Esophagus squamous epithelium (tissue), 5 donors: ENCODE data around the gene NMNAT2. TPM values are rescaled to one million over a fixed set of nuclear protein-coding genes. Genes with fewer than 3 reads are reported as not detected.
A peak's percentile ranks its signal among the peaks of the same experiment; 100 is the strongest.

ENCODE experiments used
- DNase-seq: peaks from one replicate; lab custom pipeline; 2025; lab: John Stamatoyannopoulos, UW
- H3K27ac ChIP-seq, 4 donors: fragments of 200-600 bp; sonication (generic); one replicate each; pipeline ENCODE4 v1.5.1; 2016 to 2019; ENCODE audit warnings: mild to moderate bottlenecking in 1 of 4
- H3K27me3 ChIP-seq, 4 donors: fragments of 200-600 bp; sonication (generic); 1 replicate in 3 of 4; 2 replicates in 1 of 4; pipeline versions ENCODE4 v1.5.1 to v1.6.0; 2017 to 2021; ENCODE audit warnings: antibody characterized with exemption in 1 of 4
- H3K36me3 ChIP-seq, 3 donors: fragments of 200-600 bp; sonication (generic); one replicate each; pipeline ENCODE4 v1.5.1; 2016 to 2019
- H3K4me1 ChIP-seq, 3 donors: fragments of 200-600 bp; sonication (generic); one replicate each; pipeline ENCODE4 v1.5.1; 2017 to 2019
- H3K4me3 ChIP-seq, 4 donors: fragments of 200-600 bp; sonication (generic); 1 replicate in 3 of 4; 2 replicates in 1 of 4; pipeline ENCODE4 v1.5.1; 2016 to 2019; ENCODE audit warnings: mild to moderate bottlenecking in 2 of 4, moderate library complexity in 1 of 4
- H3K9me3 ChIP-seq, 3 donors: fragments of 200-600 bp; sonication (generic); one replicate each; pipeline ENCODE4 v1.5.1; 2016 to 2019
- POLR2A ChIP-seq, 4 donors: fragments of 450-650 bp; IDR thresholded peaks; one replicate each; pipeline ENCODE4 v1.6.1; 2017; ENCODE audit warnings: antibody characterized with exemption in 4 of 4, mild to moderate bottlenecking in 4 of 4, moderate library complexity in 3 of 4
- WGBS, 2 donors: methylation state at CpG; one replicate each; pipeline ENCODE4 v1.1.5; 2018; 5-methylcytosine and 5-hydroxymethylcytosine counted together
- intact Hi-C: fragments of 100-400 bp; cut with DNase I; formaldehyde crosslinking; loops from one replicate; pipeline ENCODE4 v1.15.0; 2022
- total RNA-seq, 4 donors: library from RNA; depleted of rRNA; stranded (reverse); fragments of >200 nt; gene quantifications; one replicate each; pipeline ENCODE4 v1.1.0, GENCODE V29; 2016
- TF ChIP-seq, protein P1 (sequence below), 6 experiments: fragments of 450-650 bp in 4 of 6; fragments of 200-600 bp in 2 of 6; sonication (generic) in 2 of 6; IDR thresholded peaks; one replicate each; pipeline ENCODE4 v1.5.1; 2016 to 2019; ENCODE audit warnings: antibody characterized with exemption in 6 of 6, mild to moderate bottlenecking in 4 of 6, moderate library complexity in 4 of 6
- donor health status: DM: yes; HTN: yes; CAD: no.

Gene NMNAT2
- total RNA-seq, 4 donors from 2014 or later, result 0.18 to 1.1 (median 0.26) TPM; not detected in 1

DNA sequence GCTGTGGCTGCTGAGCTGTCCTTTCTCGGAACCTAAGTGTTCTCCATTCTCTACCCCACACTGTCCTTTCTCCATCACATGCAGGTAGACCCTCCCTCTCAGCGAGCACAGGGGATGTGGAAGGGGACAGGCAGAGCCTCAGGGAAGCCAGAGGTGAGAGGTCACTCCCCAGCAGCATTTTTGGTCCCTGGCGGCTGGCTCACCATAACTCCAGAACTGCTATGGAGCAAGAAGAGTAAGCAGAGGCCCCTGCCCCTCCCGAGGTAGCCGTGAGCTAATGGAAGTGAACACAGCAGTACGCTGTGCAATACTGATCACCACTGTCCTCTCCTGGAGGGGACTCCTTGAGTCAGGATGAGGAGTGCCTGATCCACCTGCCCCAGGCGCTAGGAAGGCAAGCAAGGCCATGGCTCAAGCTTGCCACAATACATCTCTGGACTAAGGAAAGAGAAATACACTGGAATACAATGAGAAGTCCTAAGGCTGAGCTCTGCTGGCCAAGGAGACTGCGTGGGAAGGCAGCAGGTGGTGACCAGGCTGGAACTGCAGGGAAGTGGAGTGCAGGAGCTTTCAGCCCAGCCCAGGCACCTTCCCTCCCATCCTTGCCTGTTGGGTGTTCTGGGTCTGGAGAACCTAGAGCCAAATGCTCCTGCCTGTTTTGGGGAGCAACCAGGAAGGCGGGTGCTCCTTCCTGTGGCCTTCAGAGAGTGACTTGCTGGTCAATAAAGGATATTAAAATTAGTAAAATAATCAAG, 135.9 kb downstream of the NMNAT2 start:
- no peak for TF ChIP-seq POLR2A (IDR thresholded peaks at IDR 0.05)
- TF ChIP-seq, protein P1, sequence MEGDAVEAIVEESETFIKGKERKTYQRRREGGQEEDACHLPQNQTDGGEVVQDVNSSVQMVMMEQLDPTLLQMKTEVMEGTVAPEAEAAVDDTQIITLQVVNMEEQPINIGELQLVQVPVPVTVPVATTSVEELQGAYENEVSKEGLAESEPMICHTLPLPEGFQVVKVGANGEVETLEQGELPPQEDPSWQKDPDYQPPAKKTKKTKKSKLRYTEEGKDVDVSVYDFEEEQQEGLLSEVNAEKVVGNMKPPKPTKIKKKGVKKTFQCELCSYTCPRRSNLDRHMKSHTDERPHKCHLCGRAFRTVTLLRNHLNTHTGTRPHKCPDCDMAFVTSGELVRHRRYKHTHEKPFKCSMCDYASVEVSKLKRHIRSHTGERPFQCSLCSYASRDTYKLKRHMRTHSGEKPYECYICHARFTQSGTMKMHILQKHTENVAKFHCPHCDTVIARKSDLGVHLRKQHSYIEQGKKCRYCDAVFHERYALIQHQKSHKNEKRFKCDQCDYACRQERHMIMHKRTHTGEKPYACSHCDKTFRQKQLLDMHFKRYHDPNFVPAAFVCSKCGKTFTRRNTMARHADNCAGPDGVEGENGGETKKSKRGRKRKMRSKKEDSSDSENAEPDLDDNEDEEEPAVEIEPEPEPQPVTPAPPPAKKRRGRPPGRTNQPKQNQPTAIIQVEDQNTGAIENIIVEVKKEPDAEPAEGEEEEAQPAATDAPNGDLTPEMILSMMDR (IDR thresholded peaks at IDR 0.05), result no peak
- DNase-seq, result no peak
- Histone ChIP-seq H3K4me3 (no peak overlapping the region), H3K36me3 (no peaks in the 10 kb centered on the region), H3K27ac (peak overlapping the region; percentile 8 to 78 (median 58)), H3K4me1 (peaks cover 11 to 61% (median 42%) of the 10 kb centered on the region in 3 donors), H3K27me3 (no peaks in the 10 kb centered on the region), H3K9me3 (no peaks in the 10 kb centered on the region)
- 81 to 87% methylated on average over 2 to 3 of the region's 9 CpGs for WGBS, 2 donors
- intact Hi-C loops, result loop anchor here (10.0 kb wide), 1 partner anchor 263 kb away; no protein-coding TSS in a partner anchor

GRCh38 chr1:183281553-183282091, 136.6 kb downstream of the NMNAT2 start:
- intact Hi-C loops, result loop anchor here (10.0 kb wide), 1 partner anchor 263 kb away; no protein-coding TSS in a partner anchor
- peaks cover 11 to 61% (median 42%) of the 10 kb centered on the region in 3 donors for H3K4me1 ChIP-seq

GRCh38 chr1:183281039-183281438, 137.1 kb downstream of the NMNAT2 start:
- no peak for DNase-seq
- 100% methylated on average over 1 to 2 of the region's 2 CpGs for WGBS, 2 donors

More at GRCh38 chr1:183281553-183282091, 136.6 kb downstream of the NMNAT2 start:
- Histone ChIP-seq H3K27ac (peak overlapping the region; percentile 8 to 78 (median 58)), H3K36me3 (no peaks in the 10 kb centered on the region), H3K27me3 (no peaks in the 10 kb centered on the region), H3K9me3 (no peaks in the 10 kb centered on the region), H3K4me3 (no peak overlapping the region)
- TF ChIP-seq POLR2A (IDR thresholded peaks at IDR 0.05), result no peak
- TF ChIP-seq, protein P1 (IDR thresholded peaks at IDR 0.05), result peak; percentile 72 to 94 (median 92)
- WGBS, 2 donors, result 36 to 44% methylated on average over 10 of the region's 12 CpGs
- peak; percentile 34 for DNase-seq

DNA sequence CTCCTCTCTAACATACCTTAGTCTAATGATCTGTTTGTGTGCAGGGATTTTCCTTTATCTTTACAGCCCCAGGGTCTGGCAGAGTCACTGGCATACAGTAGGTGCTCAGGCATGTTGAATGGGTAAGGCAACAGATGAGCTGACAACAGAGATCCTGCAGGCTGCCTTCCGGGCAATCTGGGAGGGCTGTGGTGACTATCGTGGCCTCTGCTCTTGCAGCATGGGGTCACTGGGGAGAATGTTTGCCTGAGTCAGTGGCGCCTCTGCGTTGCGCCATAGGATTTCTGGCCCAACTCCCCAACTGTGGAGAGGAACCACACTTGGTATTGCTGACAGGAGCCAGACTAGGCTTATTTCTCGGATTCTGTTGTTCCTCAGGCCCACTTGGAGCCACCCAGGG, 138.3 kb downstream of the NMNAT2 start:
- whole genome bisulfite sequencing, 2 donors, result 31 to 54% methylated on average over 2 to 5 of the region's 6 CpGs
- Histone ChIP-seq H3K36me3 (no peaks in the 10 kb centered on the region), H3K9me3 (no peaks in the 10 kb centered on the region), H3K27ac (peak overlapping the region; percentile 51 to 88 (median 68)), H3K4me1 (peaks cover 11 to 61% (median 42%) of the 10 kb centered on the region in 3 donors), H3K27me3 (no peaks in the 10 kb centered on the region), H3K4me3 (no peak overlapping the region)
- TF ChIP-seq, protein P1 (IDR thresholded peaks at IDR 0.05), result no peak
- no peak for TF ChIP-seq POLR2A (IDR thresholded peaks at IDR 0.05)
- no peak for DNase-seq
- intact Hi-C loops, result loop anchor here (10.0 kb wide), 1 partner anchor 265 kb away; no protein-coding TSS in a partner anchor

More at GRCh38 chr1:183281039-183281438, 137.1 kb downstream of the NMNAT2 start:
- Histone ChIP-seq H3K4me1 (peaks cover 11 to 61% (median 42%) of the 10 kb centered on the region in 3 donors), H3K4me3 (no peak overlapping the region), H3K36me3 (no peaks in the 10 kb centered on the region), H3K9me3 (no peaks in the 10 kb centered on the region), H3K27ac (peak overlapping the region in 3 of 4 donors; percentile 40 to 78 (median 75)), H3K27me3 (no peaks in the 10 kb centered on the region)
- TF ChIP-seq, protein P1 (IDR thresholded peaks at IDR 0.05), result no peak
- no peak for TF ChIP-seq POLR2A (IDR thresholded peaks at IDR 0.05)
- intact Hi-C loops, result loop anchor here (10.0 kb wide), 1 partner anchor 264 kb away; no protein-coding TSS in a partner anchor
